ENCODE measurements around the gene APOL4.

DNA sequence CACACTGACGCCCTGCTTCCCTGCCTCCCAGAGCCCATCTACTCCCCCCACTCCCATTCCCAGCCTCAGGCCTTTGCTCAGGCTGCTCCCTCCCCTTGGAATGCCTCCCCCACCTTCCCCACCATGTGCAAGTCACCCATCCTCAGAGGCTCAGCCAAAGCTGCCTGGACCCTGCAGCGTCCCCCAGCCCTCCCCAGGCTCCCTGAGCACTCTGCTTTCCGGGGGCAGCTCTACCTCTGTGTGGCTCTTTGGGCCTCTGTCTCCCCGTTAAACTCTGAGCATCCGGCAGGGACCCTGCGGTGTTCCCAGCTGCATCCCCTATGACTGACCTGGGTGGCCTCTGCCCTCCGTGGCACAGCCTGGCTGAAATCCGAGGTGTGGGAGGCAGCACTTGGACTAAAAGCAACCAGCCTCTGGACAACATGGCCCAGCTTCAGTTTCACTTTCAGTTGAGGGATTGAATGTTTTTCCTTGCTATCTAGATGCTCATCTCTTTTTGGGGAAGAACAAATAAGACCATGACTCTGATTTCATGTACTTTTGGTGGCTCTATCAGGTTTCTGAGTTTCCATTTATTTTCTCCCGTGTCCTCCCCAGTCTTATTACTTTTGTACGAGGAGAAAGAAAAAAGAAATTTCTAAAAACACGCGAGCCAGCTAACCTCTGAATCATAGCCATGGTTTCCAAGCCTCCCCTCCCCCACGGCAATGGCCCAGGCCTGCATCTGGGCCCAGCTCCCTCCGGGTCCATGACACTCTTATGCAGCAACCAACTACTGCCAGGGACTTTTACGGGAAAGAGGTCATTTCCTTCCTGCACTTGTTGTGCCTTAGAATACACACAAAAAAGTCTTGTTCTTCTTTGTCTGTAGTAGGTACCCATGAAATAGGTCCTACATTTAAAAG is 44.8 kb downstream of the APOL4 start:
- no peak for TF ChIP-seq CTCF (IDR thresholded peaks at IDR 0.05; ENCODE audit: insufficient read depth, low read depth, low read length)
- no peak for TF ChIP-seq EZH2 (IDR thresholded peaks at IDR 0.05; ENCODE audit: insufficient read depth, low read length)

Measured in astrocyte (in vitro differentiated cells and primary cell).